ENCODE results near the gene PACS2.
A peak's percentile ranks its signal among the peaks of the same experiment; 100 is the strongest.

Gene PACS2

GRCh38 chr14:105285174-105285573 is 29.4 kb upstream of the PACS2 start:
- TF ChIP-seq RARB (CRISPR knock-in tag; IDR thresholded peaks at IDR 0.05) (no peak), ZNF565 (CRISPR knock-in tag; conservative IDR thresholded peaks at IDR 0.05; ENCODE audit: low read depth) (no peak), ZFP30 (CRISPR knock-in tag; IDR thresholded peaks at IDR 0.05) (no peak), ZNF8 (CRISPR knock-in tag; IDR thresholded peaks at IDR 0.05) (no peak), TSHZ2 (CRISPR knock-in tag; IDR thresholded peaks at IDR 0.05) (no peak), TOX (CRISPR knock-in tag; IDR thresholded peaks at IDR 0.05; ENCODE audit: borderline replicate concordance) (no peak), ARNTL (CRISPR knock-in tag; IDR thresholded peaks at IDR 0.05; ENCODE audit: borderline replicate concordance, low read depth) (no peak), GLIS3 (CRISPR knock-in tag; IDR thresholded peaks at IDR 0.05) (no peak), ESRRG (CRISPR knock-in tag; IDR thresholded peaks at IDR 0.05) (no peak)
- TF ChIP-seq, protein P1, sequence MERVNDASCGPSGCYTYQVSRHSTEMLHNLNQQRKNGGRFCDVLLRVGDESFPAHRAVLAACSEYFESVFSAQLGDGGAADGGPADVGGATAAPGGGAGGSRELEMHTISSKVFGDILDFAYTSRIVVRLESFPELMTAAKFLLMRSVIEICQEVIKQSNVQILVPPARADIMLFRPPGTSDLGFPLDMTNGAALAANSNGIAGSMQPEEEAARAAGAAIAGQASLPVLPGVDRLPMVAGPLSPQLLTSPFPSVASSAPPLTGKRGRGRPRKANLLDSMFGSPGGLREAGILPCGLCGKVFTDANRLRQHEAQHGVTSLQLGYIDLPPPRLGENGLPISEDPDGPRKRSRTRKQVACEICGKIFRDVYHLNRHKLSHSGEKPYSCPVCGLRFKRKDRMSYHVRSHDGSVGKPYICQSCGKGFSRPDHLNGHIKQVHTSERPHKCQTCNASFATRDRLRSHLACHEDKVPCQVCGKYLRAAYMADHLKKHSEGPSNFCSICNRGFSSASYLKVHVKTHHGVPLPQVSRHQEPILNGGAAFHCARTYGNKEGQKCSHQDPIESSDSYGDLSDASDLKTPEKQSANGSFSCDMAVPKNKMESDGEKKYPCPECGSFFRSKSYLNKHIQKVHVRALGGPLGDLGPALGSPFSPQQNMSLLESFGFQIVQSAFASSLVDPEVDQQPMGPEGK (CRISPR knock-in tag; IDR thresholded peaks at IDR 0.05; ENCODE audit: borderline replicate concordance): no peak
- TF ChIP-seq, protein P2, sequence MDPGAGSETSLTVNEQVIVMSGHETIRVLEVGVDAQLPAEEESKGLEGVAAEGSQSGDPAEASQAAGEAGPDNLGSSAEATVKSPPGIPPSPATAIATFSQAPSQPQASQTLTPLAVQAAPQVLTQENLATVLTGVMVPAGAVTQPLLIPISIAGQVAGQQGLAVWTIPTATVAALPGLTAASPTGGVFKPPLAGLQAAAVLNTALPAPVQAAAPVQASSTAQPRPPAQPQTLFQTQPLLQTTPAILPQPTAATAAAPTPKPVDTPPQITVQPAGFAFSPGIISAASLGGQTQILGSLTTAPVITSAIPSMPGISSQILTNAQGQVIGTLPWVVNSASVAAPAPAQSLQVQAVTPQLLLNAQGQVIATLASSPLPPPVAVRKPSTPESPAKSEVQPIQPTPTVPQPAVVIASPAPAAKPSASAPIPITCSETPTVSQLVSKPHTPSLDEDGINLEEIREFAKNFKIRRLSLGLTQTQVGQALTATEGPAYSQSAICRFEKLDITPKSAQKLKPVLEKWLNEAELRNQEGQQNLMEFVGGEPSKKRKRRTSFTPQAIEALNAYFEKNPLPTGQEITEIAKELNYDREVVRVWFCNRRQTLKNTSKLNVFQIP (CRISPR knock-in tag; IDR thresholded peaks at IDR 0.05; ENCODE audit: borderline replicate concordance, low read depth): no peak
- TF ChIP-seq, protein P3, sequence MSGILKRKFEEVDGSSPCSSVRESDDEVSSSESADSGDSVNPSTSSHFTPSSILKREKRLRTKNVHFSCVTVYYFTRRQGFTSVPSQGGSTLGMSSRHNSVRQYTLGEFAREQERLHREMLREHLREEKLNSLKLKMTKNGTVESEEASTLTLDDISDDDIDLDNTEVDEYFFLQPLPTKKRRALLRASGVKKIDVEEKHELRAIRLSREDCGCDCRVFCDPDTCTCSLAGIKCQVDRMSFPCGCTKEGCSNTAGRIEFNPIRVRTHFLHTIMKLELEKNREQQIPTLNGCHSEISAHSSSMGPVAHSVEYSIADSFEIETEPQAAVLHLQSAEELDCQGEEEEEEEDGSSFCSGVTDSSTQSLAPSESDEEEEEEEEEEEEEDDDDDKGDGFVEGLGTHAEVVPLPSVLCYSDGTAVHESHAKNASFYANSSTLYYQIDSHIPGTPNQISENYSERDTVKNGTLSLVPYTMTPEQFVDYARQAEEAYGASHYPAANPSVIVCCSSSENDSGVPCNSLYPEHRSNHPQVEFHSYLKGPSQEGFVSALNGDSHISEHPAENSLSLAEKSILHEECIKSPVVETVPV (CRISPR knock-in tag; IDR thresholded peaks at IDR 0.05): no peak
- no peak for ATAC-seq

- ATAC-seq: no peak; the same call in 2 of the 3 replicates
- no peak for TF ChIP-seq ZNF8 (CRISPR knock-in tag; IDR thresholded peaks at IDR 0.05)
- TF ChIP-seq TOX (CRISPR knock-in tag; IDR thresholded peaks at IDR 0.05; ENCODE audit: borderline replicate concordance): no peak
- TF ChIP-seq, protein P4, sequence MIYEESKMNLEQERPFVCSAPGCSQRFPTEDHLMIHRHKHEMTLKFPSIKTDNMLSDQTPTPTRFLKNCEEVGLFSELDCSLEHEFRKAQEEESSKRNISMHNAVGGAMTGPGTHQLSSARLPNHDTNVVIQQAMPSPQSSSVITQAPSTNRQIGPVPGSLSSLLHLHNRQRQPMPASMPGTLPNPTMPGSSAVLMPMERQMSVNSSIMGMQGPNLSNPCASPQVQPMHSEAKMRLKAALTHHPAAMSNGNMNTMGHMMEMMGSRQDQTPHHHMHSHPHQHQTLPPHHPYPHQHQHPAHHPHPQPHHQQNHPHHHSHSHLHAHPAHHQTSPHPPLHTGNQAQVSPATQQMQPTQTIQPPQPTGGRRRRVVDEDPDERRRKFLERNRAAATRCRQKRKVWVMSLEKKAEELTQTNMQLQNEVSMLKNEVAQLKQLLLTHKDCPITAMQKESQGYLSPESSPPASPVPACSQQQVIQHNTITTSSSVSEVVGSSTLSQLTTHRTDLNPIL (CRISPR knock-in tag; IDR thresholded peaks at IDR 0.05; ENCODE audit: low read depth): no peak
Measured at GRCh38 chr14:105286759-105287144, 27.8 kb upstream of the PACS2 start.

GRCh38 chr14:105287249-105288102 is 27.1 kb upstream of the PACS2 start:
- peak; percentile 44 for ATAC-seq
- TF ChIP-seq, protein P4 (CRISPR knock-in tag; IDR thresholded peaks at IDR 0.05; ENCODE audit: low read depth): no peak
- no peak for TF ChIP-seq ZC3H10 (CRISPR knock-in tag; IDR thresholded peaks at IDR 0.05)
- no peak for TF ChIP-seq GLIS3 (CRISPR knock-in tag; IDR thresholded peaks at IDR 0.05)
- TF ChIP-seq ARNTL (CRISPR knock-in tag; IDR thresholded peaks at IDR 0.05; ENCODE audit: borderline replicate concordance, low read depth): no peak
- TF ChIP-seq ZFP3 (CRISPR knock-in tag; IDR thresholded peaks at IDR 0.05): no peak
- TF ChIP-seq RARB (CRISPR knock-in tag; IDR thresholded peaks at IDR 0.05): no peak
- no peak for TF ChIP-seq TOX (CRISPR knock-in tag; IDR thresholded peaks at IDR 0.05; ENCODE audit: borderline replicate concordance)
- no peak for TF ChIP-seq SNAI2 (CRISPR knock-in tag; IDR thresholded peaks at IDR 0.05)
- TF ChIP-seq ZNF70 (CRISPR knock-in tag; IDR thresholded peaks at IDR 0.05): no peak
- no peak for TF ChIP-seq ZFP30 (CRISPR knock-in tag; IDR thresholded peaks at IDR 0.05)
- TF ChIP-seq, protein P2 (CRISPR knock-in tag; IDR thresholded peaks at IDR 0.05; ENCODE audit: borderline replicate concordance, low read depth): no peak
- TF ChIP-seq TSHZ2 (CRISPR knock-in tag; IDR thresholded peaks at IDR 0.05): no peak
- no peak for TF ChIP-seq OSR1 (CRISPR knock-in tag; IDR thresholded peaks at IDR 0.05)
- no peak for TF ChIP-seq TCF4 (CRISPR knock-in tag; IDR thresholded peaks at IDR 0.05; ENCODE audit: borderline replicate concordance)
